Endothelial cell of umbilical vein (primary cell): ENCODE data around the gene CNDP2. TPM values are rescaled to one million over a fixed set of nuclear protein-coding genes. Genes with fewer than 3 reads are reported as not detected.
A peak's percentile ranks its signal among the peaks of the same experiment; 100 is the strongest.

ENCODE experiments used
- BruUV-seq: library from RNA; stranded (reverse); fragments of 400-500 nt; replicated peaks from 2 replicates; lab custom pipeline; 2021; lab: Mats Ljungman, UMichigan
- CTCF ChIA-PET: fragments of 300-600, 350-600 bp; sonication (Branson Sonifier 250); formaldehyde crosslinking; loops from one replicate; lab custom pipeline; 2021; ENCODE audit warnings: antibody characterized with exemption, inconsistent platforms; lab: Charles Lee
- POLR2A ChIA-PET: fragments of 300-600, 350-600 bp; sonication (Branson Sonifier 250); formaldehyde crosslinking; loops from one replicate; lab custom pipeline; 2021; ENCODE audit warnings: antibody characterized with exemption, inconsistent platforms; lab: Charles Lee
- DNase-seq: peaks from one replicate; pipeline ENCODE4 v3.0.0-alpha.2; 2011; ENCODE audit warnings: low read depth, low spot score
- FAIRE-seq: peaks from 2 replicates; lab custom pipeline; 2011; peaks lifted over from hg19 to GRCh38; lab: Jason Lieb, UNC
- H2AFZ ChIP-seq: 2 replicates; pipeline ENCODE4 v1.6.0; 2012; ENCODE audit warnings: low read depth, low read length, control low read depth, inconsistent platforms
- H3K27ac ChIP-seq: 2 replicates; pipeline ENCODE4 v1.5.1; 2011; ENCODE audit warnings: low read depth, mild to moderate bottlenecking, control low read depth, low read length, moderate library complexity; ENCODE audit not compliant: insufficient read depth
- H3K27me3 ChIP-seq, 2 experiments: 2 replicates each; pipeline versions ENCODE4 v1.6.0 to v1.6.1; 2011; ENCODE audit warnings: low read length in 2 of 2, mixed read lengths in 1 of 2; ENCODE audit not compliant: control insufficient read depth in 2 of 2, insufficient read depth in 2 of 2
- H3K36me3 ChIP-seq, 2 experiments: 2 replicates in 1 of 2; 3 replicates in 1 of 2; pipeline ENCODE4 v1.5.1; 2011; ENCODE audit warnings: low read length in 2 of 2, mild to moderate bottlenecking in 1 of 2, moderate library complexity in 1 of 2; ENCODE audit not compliant: control insufficient read depth in 2 of 2, insufficient read depth in 2 of 2; ENCODE audit errors: extremely low read depth in 1 of 2
- H3K4me1 ChIP-seq: 3 replicates; pipeline ENCODE4 v1.5.1; 2011; ENCODE audit warnings: mild to moderate bottlenecking, low read length; ENCODE audit not compliant: control insufficient read depth, insufficient read depth; ENCODE audit errors: extremely low read depth
- H3K4me2 ChIP-seq: 2 replicates; pipeline ENCODE4 v1.6.1; 2011; ENCODE audit warnings: low read length, control low read depth, mixed read lengths; ENCODE audit not compliant: insufficient read depth
- H3K4me3 ChIP-seq, 3 experiments: fragments of 200-600 bp in 1 of 3; sonication (generic), shearing (Covaris generic) in 1 of 3; replicated peaks in 1 of 3; 2 replicates each; pipeline ENCODE4 v1.5.1; 2011 to 2016; ENCODE audit warnings: control low read depth in 3 of 3, low read length in 3 of 3, mild to moderate bottlenecking in 2 of 3, inconsistent platforms in 1 of 3, low read depth in 1 of 3, moderate library complexity in 1 of 3; ENCODE audit not compliant: insufficient read depth in 1 of 3
- H3K79me2 ChIP-seq: 2 replicates; pipeline ENCODE4 v1.6.0; 2012; ENCODE audit warnings: low read length, inconsistent platforms; ENCODE audit not compliant: control insufficient read depth, insufficient read depth
- H3K9ac ChIP-seq: replicated peaks from 2 replicates; pipeline ENCODE3; 2011; ENCODE audit warnings: low read length, control low read depth; ENCODE audit not compliant: insufficient read depth; ENCODE audit errors: extremely low read depth
- H3K9me1 ChIP-seq: replicated peaks from 3 replicates; pipeline ENCODE4 v1.6.0; 2011; ENCODE audit warnings: mild to moderate bottlenecking, low read length; ENCODE audit not compliant: control insufficient read depth, insufficient read depth; ENCODE audit errors: extremely low read depth
- H3K9me3 ChIP-seq: replicated peaks from 2 replicates; pipeline ENCODE4 v1.5.1; 2012; ENCODE audit warnings: low read length, inconsistent platforms; ENCODE audit not compliant: control insufficient read depth, insufficient read depth
- H4K20me1 ChIP-seq: replicated peaks from 2 replicates; pipeline ENCODE3; 2011; ENCODE audit warnings: mild to moderate bottlenecking, low read length; ENCODE audit not compliant: control insufficient read depth, insufficient read depth; ENCODE audit errors: extremely low read depth
- EZH2 ChIP-seq: IDR thresholded peaks from 2 replicates; pipeline ENCODE4 v1.6.1; 2012; ENCODE audit warnings: borderline replicate concordance, low read depth, mild to moderate bottlenecking, moderate library complexity, low read length, inconsistent platforms; ENCODE audit not compliant: severe bottlenecking
- FOS ChIP-seq: IDR thresholded peaks from 2 replicates; pipeline ENCODE4 v1.6.1; 2011; ENCODE audit warnings: mild to moderate bottlenecking, low read length, moderate library complexity, borderline replicate concordance; ENCODE audit not compliant: insufficient read depth
- GATA2 ChIP-seq: IDR thresholded peaks from 2 replicates; pipeline ENCODE4 v1.7.0; 2011; ENCODE audit warnings: low read depth, mild to moderate bottlenecking, moderate library complexity, mixed read lengths, low read length; ENCODE audit not compliant: insufficient read length, insufficient read depth
- dilution Hi-C: fragments of 300-500 bp; cut with MboI; formaldehyde crosslinking; loops from one replicate; pipeline ENCODE4 v1.15.0; 2019; ENCODE audit warnings: low sequenced_read_pairs; ENCODE audit not compliant: extremely low pct_ligation_motif_present
- intact Hi-C: fragments of 100-400 bp; cut with micrococcal nuclease; formaldehyde crosslinking; loops from one replicate; pipeline ENCODE4 v1.10.0; 2022
- polyA plus RNA-seq, 4 experiments: library from polyadenylated mRNA; depleted of rRNA in 3 of 4; stranded (reverse) in 3 of 4; unstranded in 1 of 4; fragments of >200 nt; gene quantifications; 2 replicates each; pipeline versions ENCODE4 v1.2.1 to v1.2.3, GENCODE V29; 2011 to 2012; ENCODE audit warnings: missing spikeins in 1 of 4
- total RNA-seq: library from RNA; stranded (reverse); gene quantifications from 2 replicates; pipeline ENCODE4 v1.2.3, GENCODE V29; 2021

Gene CNDP2
- total and polyA plus RNA-seq, 2 donors (not counting 3 experiments of a cell fraction or from before 2014, with no cell fraction given): 52.9 to 123 TPM

GRCh38 chr18:74456017-74456348 lies 40.2 kb upstream of the CNDP2 start:
- CTCF ChIA-PET: no interaction called here
- Histone ChIP-seq H3K27me3 (peaks cover 40 to 62% of the 10 kb centered on the region in 2 experiments), H3K79me2 (no peaks in the 10 kb centered on the region), H3K4me1 (no peaks in the 10 kb centered on the region), H3K27ac (no peak overlapping the region), H2AFZ (no peak overlapping the region), H3K36me3 (no peaks in the 10 kb centered on the region), H3K9me1 (no peaks in the 10 kb centered on the region), H3K4me3 (no peak overlapping the region), H3K9ac (no peak overlapping the region), H3K4me2 (no peak overlapping the region), H3K9me3 (no peaks in the 10 kb centered on the region), H4K20me1 (no peaks in the 10 kb centered on the region)
- no peak for TF ChIP-seq FOS
- FAIRE-seq (no peak), DNase-seq (no peak)
- intact Hi-C loops: no loop called here
- POLR2A ChIA-PET: no interaction called here
- BruUV-seq: no TSS peak
- dilution Hi-C loops: no loop called here

- H3K4me2 ChIP-seq: no peak overlapping the region
- ChIA-PET POLR2A (no interaction called here), CTCF (no interaction called here)
- H2AFZ ChIP-seq: no peak overlapping the region
- H3K4me1 ChIP-seq: no peaks in the 10 kb centered on the region
- no peak overlapping the region for H3K27ac ChIP-seq
- intact Hi-C loops (no loop called here), dilution Hi-C loops (no loop called here)
- DNase-seq: no peak
- H3K79me2 ChIP-seq: no peaks in the 10 kb centered on the region
- H3K4me3 ChIP-seq: no peak overlapping the region
- FAIRE-seq: no peak
- H3K27me3 ChIP-seq: peaks cover 40 to 62% of the 10 kb centered on the region in 2 experiments
- H3K36me3 ChIP-seq: no peaks in the 10 kb centered on the region
- H3K9me1 ChIP-seq: no peaks in the 10 kb centered on the region
- no TSS peak for BruUV-seq
- no peak overlapping the region for H3K9ac ChIP-seq
- peak; percentile 58 for TF ChIP-seq EZH2
- TF ChIP-seq GATA2: no peak
- H3K9me3 ChIP-seq: no peaks in the 10 kb centered on the region
- no peaks in the 10 kb centered on the region for H4K20me1 ChIP-seq
Observed at GRCh38 chr18:74456349-74457042, 39.7 kb upstream of the CNDP2 start.
